Cortex of kidney (tissue), 1 donor: ENCODE measurements around the gene LLGL2.

Experiments used
- DNase-seq: peaks from one replicate; lab custom pipeline; 2025; lab: John Stamatoyannopoulos, UW

The LLGL2 gene

GRCh38 chr17:75491680-75492079 is 33.8 kb upstream of the LLGL2 start:
- no peak for DNase-seq

- DNase-seq: no peak
Measured at GRCh38 chr17:75492555-75493168, 32.8 kb upstream of the LLGL2 start.

- DNase-seq: no peak
Measured at GRCh38 chr17:75493476-75494129, 31.9 kb upstream of the LLGL2 start.

- DNase-seq: no peak
Measured at GRCh38 chr17:75494326-75494877, 31.1 kb upstream of the LLGL2 start.

- no peak for DNase-seq
Measured at GRCh38 chr17:75496005-75496404, 29.5 kb upstream of the LLGL2 start.

GRCh38 chr17:75498039-75498725 is 27.3 kb upstream of the LLGL2 start:
- DNase-seq: no peak

GRCh38 chr17:75498726-75499213 is 26.7 kb upstream of the LLGL2 start:
- DNase-seq: no peak

- DNase-seq: no peak
Measured at GRCh38 chr17:75499313-75500022, 26.0 kb upstream of the LLGL2 start.

GRCh38 chr17:75500419-75501216 is 24.9 kb upstream of the LLGL2 start:
- DNase-seq: no peak

- DNase-seq: no peak
Measured at GRCh38 chr17:75501378-75502071, 24.0 kb upstream of the LLGL2 start.

GRCh38 chr17:75502072-75502720 is 23.3 kb upstream of the LLGL2 start:
- DNase-seq: no peak

- no peak for DNase-seq
Measured at GRCh38 chr17:75502721-75503329, 22.7 kb upstream of the LLGL2 start.

- no peak for DNase-seq
Measured at GRCh38 chr17:75503337-75503950, 22.1 kb upstream of the LLGL2 start.

- no peak for DNase-seq
Measured at GRCh38 chr17:75503976-75504346, 21.5 kb upstream of the LLGL2 start.

GRCh38 chr17:75504347-75505151 is 20.9 kb upstream of the LLGL2 start:
- no peak for DNase-seq

- no peak for DNase-seq
Measured at GRCh38 chr17:75505152-75505409, 20.4 kb upstream of the LLGL2 start.

GRCh38 chr17:75505640-75506039 is 19.9 kb upstream of the LLGL2 start:
- DNase-seq: no peak

- no peak for DNase-seq
Measured at GRCh38 chr17:75506134-75506533, 19.4 kb upstream of the LLGL2 start.

GRCh38 chr17:75506888-75507287 is 18.6 kb upstream of the LLGL2 start:
- DNase-seq: no peak
